Parathyroid adenoma (tissue), 2 donors: ENCODE data around the gene NEUROG3.

ENCODE experiments used
- H2AFZ ChIP-seq: fragments of 300-600 bp; sonication (generic); one replicate; pipeline ENCODE4 v1.7.0; 2017; ENCODE audit warnings: antibody characterized with exemption, mild to moderate bottlenecking
- H3K27ac ChIP-seq: fragments of 300-600 bp; sonication (generic); one replicate; pipeline ENCODE4 v1.7.0; 2017
- H3K27me3 ChIP-seq: fragments of 300-600 bp; sonication (generic); one replicate; pipeline ENCODE4 v1.7.0; 2017; ENCODE audit warnings: low read length; ENCODE audit not compliant: control insufficient read depth, insufficient read depth
- H3K36me3 ChIP-seq: fragments of 300-600 bp; sonication (generic); one replicate; pipeline ENCODE4 v1.7.0; 2017; ENCODE audit warnings: low read length; ENCODE audit not compliant: control insufficient read depth, insufficient read depth
- H3K4me1 ChIP-seq: fragments of 300-600 bp; sonication (generic); one replicate; pipeline ENCODE4 v1.7.0; 2017; ENCODE audit warnings: control low read depth
- H3K4me2 ChIP-seq: fragments of 300-600 bp; sonication (generic); one replicate; pipeline ENCODE4 v1.7.0; 2017; ENCODE audit warnings: low read length
- H3K4me3 ChIP-seq: fragments of 300-600 bp; sonication (generic); one replicate; pipeline ENCODE4 v1.7.0; 2017; ENCODE audit warnings: low read depth, low read length
- H3K79me2 ChIP-seq: fragments of 300-600 bp; sonication (generic); one replicate; pipeline ENCODE4 v1.7.0; 2017; ENCODE audit warnings: control low read depth
- H3K9ac ChIP-seq: fragments of 300-600 bp; sonication (generic); one replicate; pipeline ENCODE4 v1.7.0; 2017; ENCODE audit warnings: mild to moderate bottlenecking
- H3K9me3 ChIP-seq: fragments of 300-600 bp; sonication (generic); one replicate; pipeline ENCODE4 v1.7.0; 2017; ENCODE audit warnings: low read length; ENCODE audit not compliant: control insufficient read depth
- CTCF ChIP-seq: fragments of 300-600 bp; sonication (generic); IDR thresholded peaks from one replicate; pipeline ENCODE4 v1.7.0; 2017; ENCODE audit warnings: antibody characterized with exemption, mild to moderate bottlenecking
- donor health status: primary hyperparathyroidism.

The NEUROG3 gene

GRCh38 chr10:69559525-69559924 lies 13.7 kb downstream of the NEUROG3 start:
- H3K79me2 ChIP-seq, result no peaks in the 10 kb centered on the region
- no peak overlapping the region for H3K27ac ChIP-seq
- H3K9me3 ChIP-seq, result no peaks in the 10 kb centered on the region
- no peak overlapping the region for H2AFZ ChIP-seq
- no peak for TF ChIP-seq CTCF
- no peaks in the 10 kb centered on the region for H3K4me1 ChIP-seq
- no peaks in the 10 kb centered on the region for H3K36me3 ChIP-seq
- H3K4me3 ChIP-seq, result no peak overlapping the region
- no peaks in the 10 kb centered on the region for H3K27me3 ChIP-seq
- no peak overlapping the region for H3K9ac ChIP-seq
- H3K4me2 ChIP-seq, result no peak overlapping the region

- Histone ChIP-seq H3K79me2 (no peaks in the 10 kb centered on the region), H3K36me3 (no peaks in the 10 kb centered on the region), H3K4me1 (no peaks in the 10 kb centered on the region), H3K4me2 (no peak overlapping the region), H3K4me3 (no peak overlapping the region), H3K9me3 (no peaks in the 10 kb centered on the region), H3K27me3 (no peaks in the 10 kb centered on the region), H3K9ac (no peak overlapping the region), H2AFZ (no peak overlapping the region), H3K27ac (no peak overlapping the region)
- TF ChIP-seq CTCF, result no peak
Measured at GRCh38 chr10:69558559-69558958, 14.7 kb downstream of the NEUROG3 start.

GRCh38 chr10:69554611-69555010 lies 18.6 kb downstream of the NEUROG3 start:
- no peaks in the 10 kb centered on the region for H3K9me3 ChIP-seq
- H3K27ac ChIP-seq, result no peak overlapping the region
- H3K4me2 ChIP-seq, result no peak overlapping the region
- no peak overlapping the region for H3K9ac ChIP-seq
- TF ChIP-seq CTCF, result no peak
- H3K79me2 ChIP-seq, result no peaks in the 10 kb centered on the region
- no peaks in the 10 kb centered on the region for H3K4me1 ChIP-seq
- no peak overlapping the region for H3K4me3 ChIP-seq
- H3K27me3 ChIP-seq, result no peaks in the 10 kb centered on the region
- H3K36me3 ChIP-seq, result no peaks in the 10 kb centered on the region
- no peak overlapping the region for H2AFZ ChIP-seq

- H3K27me3 ChIP-seq, result no peaks in the 10 kb centered on the region
- H2AFZ ChIP-seq, result no peak overlapping the region
- no peaks in the 10 kb centered on the region for H3K36me3 ChIP-seq
- no peak overlapping the region for H3K27ac ChIP-seq
- H3K9ac ChIP-seq, result no peak overlapping the region
- no peak overlapping the region for H3K4me2 ChIP-seq
- H3K9me3 ChIP-seq, result no peaks in the 10 kb centered on the region
- no peak overlapping the region for H3K4me3 ChIP-seq
- TF ChIP-seq CTCF, result no peak
- no peaks in the 10 kb centered on the region for H3K79me2 ChIP-seq
- no peaks in the 10 kb centered on the region for H3K4me1 ChIP-seq
Measured at GRCh38 chr10:69553328-69553727, 19.9 kb downstream of the NEUROG3 start.

GRCh38 chr10:69552268-69552667 lies 21.0 kb downstream of the NEUROG3 start:
- Histone ChIP-seq H3K27me3 (no peaks in the 10 kb centered on the region), H3K4me2 (no peak overlapping the region), H3K36me3 (no peaks in the 10 kb centered on the region), H3K4me1 (no peaks in the 10 kb centered on the region), H2AFZ (no peak overlapping the region), H3K27ac (no peak overlapping the region), H3K9ac (no peak overlapping the region), H3K79me2 (no peaks in the 10 kb centered on the region), H3K9me3 (no peaks in the 10 kb centered on the region), H3K4me3 (no peak overlapping the region)
- TF ChIP-seq CTCF, result no peak
